SK-N-SH (cell line): ENCODE data around the gene NBEA. TPM values are rescaled to one million over a fixed set of nuclear protein-coding genes. Genes with fewer than 3 reads are reported as not detected.

Experiments
- CTCF ChIA-PET: fragments of 300-600, 350-600 bp; formaldehyde crosslinking; extraction: SDS; loops from one replicate; lab custom pipeline; 2021; lab: Yijun Ruan, JAX
- POLR2A ChIA-PET: fragments of 350-600 bp; sonication (Branson Sonifier 250); formaldehyde crosslinking; extraction: SDS; loops from one replicate; lab custom pipeline; 2020; ENCODE audit warnings: antibody characterized with exemption, inconsistent platforms; lab: Yijun Ruan, JAX
- DNase-seq: peaks from one replicate; pipeline ENCODE4 v3.0.0; 2012
- H2AFZ ChIP-seq: fragments of 200-600 bp; sonication (generic); 2 replicates; pipeline ENCODE4 v1.8.1; 2016; ENCODE audit warnings: antibody characterized with exemption, mild to moderate bottlenecking, low read depth
- H3F3A ChIP-seq: fragments of 200-600 bp; sonication (generic); replicated peaks from 2 replicates; pipeline ENCODE3; 2016; ENCODE audit warnings: antibody characterized with exemption, mild to moderate bottlenecking; ENCODE audit not compliant: insufficient read depth
- H3K27ac ChIP-seq, 2 experiments: fragments of 200-500 bp in 1 of 2; fragments of 200-600 bp in 1 of 2; sonication (Bioruptor generic) in 1 of 2; sonication (generic), shearing (Covaris generic) in 1 of 2; 2 replicates each; pipeline versions ENCODE4 v1.5.1 to v1.6.1; 2014 to 2016; ENCODE audit warnings: low read depth in 2 of 2, inconsistent platforms in 1 of 2, low read length in 1 of 2, mild to moderate bottlenecking in 1 of 2, mixed read lengths in 1 of 2
- H3K27me3 ChIP-seq: fragments of 200-600 bp; sonication (generic), shearing (Covaris generic); 2 replicates; pipeline ENCODE4 v1.6.1; 2016; ENCODE audit warnings: mixed run types; ENCODE audit not compliant: insufficient read depth
- H3K36me3 ChIP-seq, 2 experiments: fragments of 200-500 bp in 1 of 2; fragments of 200-600 bp in 1 of 2; sonication (Bioruptor generic) in 1 of 2; sonication (generic) in 1 of 2; replicated peaks in 1 of 2; 2 replicates each; pipeline versions ENCODE3 to v1.5.1; 2014 to 2016; ENCODE audit warnings: low read length in 1 of 2, mild to moderate bottlenecking in 1 of 2; ENCODE audit not compliant: insufficient read depth in 2 of 2, control insufficient read depth in 1 of 2
- H3K4me1 ChIP-seq, 2 experiments: fragments of 200-500 bp in 1 of 2; fragments of 200-600 bp in 1 of 2; sonication (Bioruptor generic) in 1 of 2; sonication (generic), shearing (Covaris generic) in 1 of 2; 2 replicates each; pipeline versions ENCODE4 v1.5.1 to v1.6.1; 2014 to 2016; ENCODE audit warnings: low read depth in 1 of 2, low read length in 1 of 2, mixed run types in 1 of 2; ENCODE audit not compliant: insufficient read depth in 2 of 2, control insufficient read depth in 1 of 2
- H3K4me2 ChIP-seq: fragments of 200-600 bp; sonication (generic), shearing (Covaris generic); 2 replicates; pipeline ENCODE4 v1.6.1; 2017; ENCODE audit warnings: mixed run types
- H3K4me3 ChIP-seq, 2 experiments: fragments of 200-500 bp in 1 of 2; fragments of 200-600 bp in 1 of 2; sonication (Bioruptor generic) in 1 of 2; sonication (generic), shearing (Covaris generic) in 1 of 2; 2 replicates each; pipeline versions ENCODE4 v1.5.1 to v1.8.1; 2014 to 2016; ENCODE audit warnings: low read depth in 2 of 2, inconsistent platforms in 1 of 2, low read length in 1 of 2, mild to moderate bottlenecking in 1 of 2, mixed read lengths in 1 of 2, moderate library complexity in 1 of 2
- H3K79me2 ChIP-seq: fragments of 200-600 bp; sonication (generic); 2 replicates; pipeline ENCODE4 v1.8.1; 2017; ENCODE audit warnings: mild to moderate bottlenecking; ENCODE audit not compliant: insufficient read depth
- H3K9ac ChIP-seq: fragments of 200-600 bp; sonication (generic); 2 replicates; pipeline ENCODE4 v1.6.1; 2017; ENCODE audit warnings: mixed run types
- H3K9me2 ChIP-seq: fragments of 200-600 bp; sonication (generic); 2 replicates; pipeline ENCODE4 v1.6.1; 2017; ENCODE audit warnings: mixed run types
- H3K9me3 ChIP-seq: fragments of 200-600 bp; sonication (generic); 2 replicates; pipeline ENCODE4 v1.6.1; 2017; ENCODE audit warnings: mixed run types, mild to moderate bottlenecking, moderate library complexity
- H4K20me1 ChIP-seq: fragments of 200-600 bp; sonication (generic); 2 replicates; pipeline ENCODE4 v1.6.1; 2017; ENCODE audit warnings: mild to moderate bottlenecking, mixed run types; ENCODE audit not compliant: insufficient read depth
- FOXM1 ChIP-seq: IDR thresholded peaks from 2 replicates; pipeline ENCODE4 v1.4.0; 2012; ENCODE audit warnings: low read depth, mild to moderate bottlenecking
- GATA2 ChIP-seq: sonication (generic); formaldehyde crosslinking; IDR thresholded peaks from 2 replicates; pipeline ENCODE4 v1.5.0; 2020; ENCODE audit warnings: mild to moderate bottlenecking, missing genetic modification reagents
- MEF2A ChIP-seq: IDR thresholded peaks from 2 replicates; pipeline ENCODE4 v1.4.0; 2012; ENCODE audit warnings: low read depth, borderline replicate concordance
- MXI1 ChIP-seq: IDR thresholded peaks from 2 replicates; pipeline ENCODE4 v1.6.1; 2012; ENCODE audit warnings: mild to moderate bottlenecking, low read depth, low read length, improper control_type of control experiment
- NFIC ChIP-seq: IDR thresholded peaks from 2 replicates; pipeline ENCODE4 v1.4.0; 2012; ENCODE audit warnings: borderline replicate concordance
- NRF1 ChIP-seq: IDR thresholded peaks from 2 replicates; pipeline ENCODE4 v1.6.1; 2012; ENCODE audit warnings: low read depth, mild to moderate bottlenecking, low read length
- POLR2AphosphoS5 ChIP-seq: IDR thresholded peaks from 2 replicates; pipeline ENCODE4 v1.6.1; 2012; ENCODE audit warnings: low read depth, low read length
- RAD21 ChIP-seq: IDR thresholded peaks from 2 replicates; pipeline ENCODE4 v1.6.1; 2012; ENCODE audit warnings: mild to moderate bottlenecking, low read length
- RCOR1 ChIP-seq: fragments of 150-350 bp; IDR thresholded peaks from 2 replicates; pipeline ENCODE4 v1.6.1; 2017; ENCODE audit warnings: antibody characterized with exemption, low read length
- SIN3A ChIP-seq: IDR thresholded peaks from 2 replicates; pipeline ENCODE4 v1.6.1; 2012; ENCODE audit warnings: low read depth, mild to moderate bottlenecking, low read length, moderate library complexity, borderline replicate concordance
- TCF12 ChIP-seq: IDR thresholded peaks from 2 replicates; pipeline ENCODE4 v1.4.0; 2012
- YY1 ChIP-seq: IDR thresholded peaks from 2 replicates; pipeline ENCODE4 v1.4.0; 2012; ENCODE audit warnings: low read depth, mild to moderate bottlenecking
- WGBS: methylation state at CpG from one replicate; pipeline ENCODE4 v1.1.6; 2017; ENCODE audit warnings: low lambda C conversion rate; 5-methylcytosine and 5-hydroxymethylcytosine counted together
- polyA plus RNA-seq, 3 experiments: library from polyadenylated mRNA; depleted of rRNA; stranded (reverse); fragments of >200 nt; gene quantifications; 2 replicates each; pipeline ENCODE4 v1.2.3, GENCODE V29; 2012
- TF ChIP-seq, protein P1 (sequence below): IDR thresholded peaks from 2 replicates; pipeline ENCODE4; 2012

The NBEA gene
- polyA plus RNA-seq, 1 of the 3 experiments (the other 2 are of a cell fraction), result 12.3 TPM

DNA sequence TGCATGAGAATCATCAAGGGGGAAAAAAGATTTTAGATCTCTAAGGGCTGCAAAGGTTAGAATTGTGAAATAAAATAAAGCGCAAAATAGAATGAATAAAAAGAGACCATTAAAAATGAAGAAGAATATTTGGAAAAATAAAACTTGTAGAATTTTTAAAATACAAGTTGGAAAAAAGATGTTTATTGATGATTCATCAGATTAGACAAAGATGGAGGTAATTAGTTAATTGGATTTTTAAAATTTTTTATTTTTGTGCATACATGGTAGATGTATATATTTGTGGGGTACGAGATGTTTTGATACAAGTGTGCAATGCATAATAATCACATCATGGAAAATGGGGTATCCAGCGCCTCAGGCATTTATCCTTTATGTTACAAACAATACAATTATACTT, 391.1 kb downstream of the NBEA start (continued):
- no peak for TF ChIP-seq NRF1
- no peak for TF ChIP-seq SIN3A
- TF ChIP-seq GATA2 (CRISPR knock-in tag), result no peak
- TF ChIP-seq RCOR1, result no peak
- no peak for TF ChIP-seq RAD21
- TF ChIP-seq YY1, result no peak

- peaks cover 0 to 3% of the 10 kb centered on the region in 2 experiments; a peak in 2 of 4 replicates for H3K4me1 ChIP-seq
- no peak overlapping the region for H2AFZ ChIP-seq
- no peak overlapping the region for H3K9ac ChIP-seq
- no peaks in the 10 kb centered on the region for H3K79me2 ChIP-seq
- ChIA-PET POLR2A (no interaction called here), CTCF (no interaction called here)
- no peaks in the 10 kb centered on the region for H3K9me3 ChIP-seq
- 85% methylated on average over 1 of the region's 1 CpG for WGBS
- no peak for DNase-seq
- no peak overlapping the region for H3K4me2 ChIP-seq
- no peaks in the 10 kb centered on the region for H3K36me3 ChIP-seq
- H3K4me3 ChIP-seq, result no peak overlapping the region
- no peak overlapping the region for H3K27ac ChIP-seq
- H3K27me3 ChIP-seq, result no peaks in the 10 kb centered on the region
- H3F3A ChIP-seq, result no peaks in the 10 kb centered on the region
- H4K20me1 ChIP-seq, result no peaks in the 10 kb centered on the region
- TF ChIP-seq FOXM1 (no peak), GATA2 (CRISPR knock-in tag) (no peak), NFIC (no peak), POLR2AphosphoS5 (no peak), MEF2A (no peak)
- no peaks in the 10 kb centered on the region for H3K9me2 ChIP-seq
These were observed 400.4 kb downstream of the NBEA start for GRCh38 chr13:35342440-35342839.

- H3K9ac ChIP-seq, result no peak overlapping the region
- TF ChIP-seq, protein P1, sequence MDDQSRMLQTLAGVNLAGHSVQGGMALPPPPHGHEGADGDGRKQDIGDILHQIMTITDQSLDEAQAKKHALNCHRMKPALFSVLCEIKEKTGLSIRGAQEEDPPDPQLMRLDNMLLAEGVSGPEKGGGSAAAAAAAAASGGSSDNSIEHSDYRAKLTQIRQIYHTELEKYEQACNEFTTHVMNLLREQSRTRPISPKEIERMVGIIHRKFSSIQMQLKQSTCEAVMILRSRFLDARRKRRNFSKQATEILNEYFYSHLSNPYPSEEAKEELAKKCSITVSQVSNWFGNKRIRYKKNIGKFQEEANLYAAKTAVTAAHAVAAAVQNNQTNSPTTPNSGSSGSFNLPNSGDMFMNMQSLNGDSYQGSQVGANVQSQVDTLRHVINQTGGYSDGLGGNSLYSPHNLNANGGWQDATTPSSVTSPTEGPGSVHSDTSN, result no peak
- TF ChIP-seq TCF12 (no peak), RCOR1 (no peak), MXI1 (peak; percentile 69; the same call in 1 of the 2 replicates)
- TF ChIP-seq, all 33 proteins: peak for 1
- ChIA-PET POLR2A (interaction anchor here (1.0 kb wide), 1 partner anchor 135 kb away, joined by 3 read pairs; no protein-coding TSS in a partner anchor), CTCF (interaction anchor here (1.1 kb wide), 1 partner anchor 133 kb away, joined by 3 read pairs; no protein-coding TSS in a partner anchor)
- H3F3A ChIP-seq, result no peaks in the 10 kb centered on the region
- H3K9me3 ChIP-seq, result no peaks in the 10 kb centered on the region
- H3K36me3 ChIP-seq, result no peaks in the 10 kb centered on the region
- no peaks in the 10 kb centered on the region for H3K79me2 ChIP-seq
- 89% methylated on average over 3 of the region's 3 CpGs for WGBS
- no peaks in the 10 kb centered on the region for H3K27me3 ChIP-seq
- peak overlapping the region in 1 of 2 experiments; percentile 58; a peak in 2 of 4 replicates for H3K27ac ChIP-seq
- no peak overlapping the region for H3K4me2 ChIP-seq
- no peak for DNase-seq
- H3K4me3 ChIP-seq, result no peak overlapping the region
- H2AFZ ChIP-seq, result no peak overlapping the region
- H3K4me1 ChIP-seq, result peaks cover 0 to 8% of the 10 kb centered on the region in 2 experiments; a peak in 2 of 4 replicates
- H4K20me1 ChIP-seq, result no peaks in the 10 kb centered on the region
- no peaks in the 10 kb centered on the region for H3K9me2 ChIP-seq
These were observed 401.3 kb downstream of the NBEA start for GRCh38 chr13:35343417-35343816.
